SH-SY5Y (cell line): ENCODE data around the gene SNTG2.

Experiments
- GATA2 ChIP-seq: IDR thresholded peaks from 2 replicates; pipeline ENCODE4 v1.6.1; 2011; ENCODE audit warnings: mild to moderate bottlenecking, low read depth, low read length
- GATA3 ChIP-seq: IDR thresholded peaks from 2 replicates; pipeline ENCODE4 v1.6.1; 2011; ENCODE audit warnings: low read depth, mild to moderate bottlenecking, low read length, moderate library complexity

- TF ChIP-seq GATA2 (no peak), GATA3 (no peak)
Measured at GRCh38 chr2:1181893-1182292, 231.2 kb downstream of the SNTG2 start.
